GM21360 (cell line): ENCODE measurements around the gene PLB1.

Experiments
- ATAC-seq: cut with Tn5 transposase; IDR thresholded peaks from one replicate; pipeline ENCODE4 v1.9.1; 2021; ENCODE audit warnings: mild to moderate bottlenecking, moderate library complexity; ENCODE audit not compliant: unreplicated experiment

The PLB1 gene

GRCh38 chr2:28623582-28624405 lies 127.9 kb downstream of the PLB1 start:
- no peak for ATAC-seq

- no peak for ATAC-seq
These were observed 128.6 kb downstream of the PLB1 start for GRCh38 chr2:28624436-28624792.

GRCh38 chr2:28624793-28625701 lies 129.2 kb downstream of the PLB1 start:
- ATAC-seq = no peak

GRCh38 chr2:28626376-28626775 lies 130.5 kb downstream of the PLB1 start:
- no peak for ATAC-seq

- ATAC-seq = no peak
These were observed 131.1 kb downstream of the PLB1 start for GRCh38 chr2:28626891-28627421.

GRCh38 chr2:28627722-28628480 lies 132.0 kb downstream of the PLB1 start:
- no peak for ATAC-seq

GRCh38 chr2:28628506-28628905 lies 132.6 kb downstream of the PLB1 start:
- ATAC-seq = no peak

GRCh38 chr2:28628987-28629386 lies 133.1 kb downstream of the PLB1 start:
- no peak for ATAC-seq

- no peak for ATAC-seq
These were observed 134.1 kb downstream of the PLB1 start for GRCh38 chr2:28629910-28630309.

GRCh38 chr2:28630341-28630740 lies 134.5 kb downstream of the PLB1 start:
- no peak for ATAC-seq

- ATAC-seq = no peak
These were observed 135.8 kb downstream of the PLB1 start for GRCh38 chr2:28631514-28632206.

- ATAC-seq = no peak
These were observed 136.9 kb downstream of the PLB1 start for GRCh38 chr2:28632791-28633190.

GRCh38 chr2:28633204-28633603 lies 137.3 kb downstream of the PLB1 start:
- ATAC-seq = no peak

GRCh38 chr2:28633746-28634145 lies 137.9 kb downstream of the PLB1 start:
- no peak for ATAC-seq

GRCh38 chr2:28635191-28635611 lies 139.3 kb downstream of the PLB1 start:
- no peak for ATAC-seq

- ATAC-seq = no peak
These were observed 140.6 kb downstream of the PLB1 start for GRCh38 chr2:28636491-28636890.

GRCh38 chr2:28637066-28638047 lies 141.5 kb downstream of the PLB1 start:
- ATAC-seq = no peak

- no peak for ATAC-seq
These were observed 142.2 kb downstream of the PLB1 start for GRCh38 chr2:28638102-28638501.

- no peak for ATAC-seq
These were observed 143.3 kb downstream of the PLB1 start for GRCh38 chr2:28639092-28639691.
